Renal cortical epithelial cell (primary cell): ENCODE results near the gene VTI1A. TPM values are rescaled to one million over a fixed set of nuclear protein-coding genes. Genes with fewer than 3 reads are reported as not detected.
A peak's percentile ranks its signal among the peaks of the same experiment; 100 is the strongest.

ENCODE experiments used
- DNase-seq: peaks from one replicate; pipeline ENCODE4 v3.0.0-alpha.2; 2011; ENCODE audit warnings: low read depth
- total RNA-seq: library from RNA; depleted of rRNA; stranded (reverse); fragments of >200 nt; gene quantifications from 2 replicates; pipeline ENCODE4 v1.2.3, GENCODE V29; 2014

VTI1A gene
- total RNA-seq, 1 donor from 2014 or later: 49.7 TPM

- no peak for DNase-seq
Measured at GRCh38 chr10:112678987-112679386, 232.0 kb downstream of the VTI1A start.

- no peak for DNase-seq
Measured at GRCh38 chr10:112679392-112679791, 232.4 kb downstream of the VTI1A start.

GRCh38 chr10:112680586-112680985 is 233.6 kb downstream of the VTI1A start:
- no peak for DNase-seq

GRCh38 chr10:112687647-112688046 is 240.6 kb downstream of the VTI1A start:
- DNase-seq: peak; percentile 22

GRCh38 chr10:112689327-112690072 is 242.5 kb downstream of the VTI1A start:
- no peak for DNase-seq

- no peak for DNase-seq
Measured at GRCh38 chr10:112695539-112695938, 248.5 kb downstream of the VTI1A start.

- DNase-seq: no peak
Measured at GRCh38 chr10:112696592-112696991, 249.6 kb downstream of the VTI1A start.

- DNase-seq: no peak
Measured at GRCh38 chr10:112698133-112698817, 251.3 kb downstream of the VTI1A start.

GRCh38 chr10:112698818-112699164 is 251.8 kb downstream of the VTI1A start:
- no peak for DNase-seq

GRCh38 chr10:112700215-112700671 is 253.2 kb downstream of the VTI1A start:
- DNase-seq: no peak

- no peak for DNase-seq
Measured at GRCh38 chr10:112701211-112701877, 254.3 kb downstream of the VTI1A start.

GRCh38 chr10:112701878-112702255 is 254.9 kb downstream of the VTI1A start:
- no peak for DNase-seq

- DNase-seq: no peak
Measured at GRCh38 chr10:112706577-112706976, 259.6 kb downstream of the VTI1A start.

GRCh38 chr10:112708461-112708860 is 261.4 kb downstream of the VTI1A start:
- no peak for DNase-seq

- no peak for DNase-seq
Measured at GRCh38 chr10:112710528-112710927, 263.5 kb downstream of the VTI1A start.

- peak; percentile 31 for DNase-seq
Measured at GRCh38 chr10:112711366-112711765, 264.4 kb downstream of the VTI1A start.

- DNase-seq: no peak
Measured at GRCh38 chr10:112712536-112712935, 265.5 kb downstream of the VTI1A start.

- DNase-seq: no peak
Measured at GRCh38 chr10:112713411-112713810, 266.4 kb downstream of the VTI1A start.

- no peak for DNase-seq
Measured at GRCh38 chr10:112715581-112715980, 268.6 kb downstream of the VTI1A start.

GRCh38 chr10:112716076-112716475 is 269.1 kb downstream of the VTI1A start:
- DNase-seq: no peak

GRCh38 chr10:112716924-112717413 is 270.0 kb downstream of the VTI1A start:
- peak; percentile 21 for DNase-seq

GRCh38 chr10:112720178-112720577 is 273.2 kb downstream of the VTI1A start:
- DNase-seq: no peak
